GM21529 (cell line): ENCODE data around the gene RPS15.

ENCODE experiments used
- ATAC-seq: cut with Tn5 transposase; IDR thresholded peaks from one replicate; pipeline ENCODE4 v1.9.1; 2021; ENCODE audit not compliant: unreplicated experiment

RPS15 gene

GRCh38 chr19:1450735-1451731 is 12.8 kb downstream of the RPS15 start:
- ATAC-seq = no peak

GRCh38 chr19:1451916-1452801 is 14.0 kb downstream of the RPS15 start:
- ATAC-seq = no peak

- ATAC-seq = no peak
Measured at GRCh38 chr19:1452802-1453524, 14.8 kb downstream of the RPS15 start.

- ATAC-seq = no peak
Measured at GRCh38 chr19:1453525-1454364, 15.5 kb downstream of the RPS15 start.

- no peak for ATAC-seq
Measured at GRCh38 chr19:1455002-1455335, 16.8 kb downstream of the RPS15 start.

- ATAC-seq = no peak
Measured at GRCh38 chr19:1455336-1456120, 17.3 kb downstream of the RPS15 start.

GRCh38 chr19:1456121-1456900 is 18.1 kb downstream of the RPS15 start:
- no peak for ATAC-seq

- ATAC-seq = no peak
Measured at GRCh38 chr19:1457031-1457739, 19.0 kb downstream of the RPS15 start.

GRCh38 chr19:1457892-1458291 is 19.7 kb downstream of the RPS15 start:
- no peak for ATAC-seq

- ATAC-seq = no peak
Measured at GRCh38 chr19:1459479-1459878, 21.3 kb downstream of the RPS15 start.

GRCh38 chr19:1460033-1460995 is 22.1 kb downstream of the RPS15 start:
- ATAC-seq = no peak

GRCh38 chr19:1461862-1462261 is 23.7 kb downstream of the RPS15 start:
- no peak for ATAC-seq

- ATAC-seq = no peak
Measured at GRCh38 chr19:1465191-1466016, 27.2 kb downstream of the RPS15 start.

- no peak for ATAC-seq
Measured at GRCh38 chr19:1466018-1466460, 27.8 kb downstream of the RPS15 start.

- ATAC-seq = no peak
Measured at GRCh38 chr19:1466461-1467214, 28.4 kb downstream of the RPS15 start.

- no peak for ATAC-seq
Measured at GRCh38 chr19:1467215-1467489, 29.0 kb downstream of the RPS15 start.
